Measurements from ENCODE around the gene LCP1.
A peak's percentile ranks its signal among the peaks of the same experiment; 100 is the strongest.

Gene LCP1

GRCh38 chr13:46182491-46182877 is 507 bp upstream of the LCP1 start:
- peak overlapping the region; percentile 95 for H3K4me3 ChIP-seq (ENCODE audit: low read depth, low read length)
- DNase-seq (ENCODE audit: low read depth) = peak; percentile 65
- no peak for TF ChIP-seq CTCF (IDR thresholded peaks at IDR 0.05; ENCODE audit: insufficient read depth, low read depth, low read length, missing control alignments)

- DNase-seq (ENCODE audit: low read depth) = peak; percentile 7
- TF ChIP-seq CTCF (IDR thresholded peaks at IDR 0.05; ENCODE audit: insufficient read depth, low read depth, low read length, missing control alignments) = no peak
These were observed 569 bp downstream of the LCP1 start for GRCh38 chr13:46181377-46181839.

GRCh38 chr13:46179969-46180763 is 1.8 kb downstream of the LCP1 start:
- DNase-seq (ENCODE audit: low read depth) = no peak
- no peak for TF ChIP-seq CTCF (IDR thresholded peaks at IDR 0.05; ENCODE audit: insufficient read depth, low read depth, low read length, missing control alignments)
- peak overlapping the region; percentile 95 for H3K4me3 ChIP-seq (ENCODE audit: low read depth, low read length)

More at GRCh38 chr13:46181377-46181839, 569 bp downstream of the LCP1 start:
- H3K4me3 ChIP-seq (ENCODE audit: low read depth, low read length) = peak overlapping the region; percentile 95

- DNase-seq (ENCODE audit: low read depth) = peak; percentile 81
- H3K4me3 ChIP-seq (ENCODE audit: low read depth, low read length) = peak overlapping the region; percentile 95
- TF ChIP-seq CTCF (IDR thresholded peaks at IDR 0.05; ENCODE audit: insufficient read depth, low read depth, low read length, missing control alignments) = no peak
These were observed 2.5 kb downstream of the LCP1 start for GRCh38 chr13:46179491-46179908.

- no peak for TF ChIP-seq CTCF (IDR thresholded peaks at IDR 0.05; ENCODE audit: insufficient read depth, low read depth, low read length, missing control alignments)
- no peak for DNase-seq (ENCODE audit: low read depth)
- peak overlapping the region; percentile 95 for H3K4me3 ChIP-seq (ENCODE audit: low read depth, low read length)
These were observed 3.2 kb downstream of the LCP1 start for GRCh38 chr13:46178821-46179220.

GRCh38 chr13:46178143-46178542 is 3.8 kb downstream of the LCP1 start:
- H3K4me3 ChIP-seq (ENCODE audit: low read depth, low read length) = peak overlapping the region; percentile 95
- no peak for DNase-seq (ENCODE audit: low read depth)
- no peak for TF ChIP-seq CTCF (IDR thresholded peaks at IDR 0.05; ENCODE audit: insufficient read depth, low read depth, low read length, missing control alignments)
